ENCODE measurements around the gene GDPD1. TPM values are rescaled to one million over a fixed set of nuclear protein-coding genes. Genes with fewer than 3 reads are reported as not detected.

GDPD1 gene
- total and polyA plus RNA-seq, 9 of the 15 experiments (the other 6 are each of a cell fraction or from before 2014, with no cell fraction given): 5.7 to 15.2 (median 9.3) TPM

DNA sequence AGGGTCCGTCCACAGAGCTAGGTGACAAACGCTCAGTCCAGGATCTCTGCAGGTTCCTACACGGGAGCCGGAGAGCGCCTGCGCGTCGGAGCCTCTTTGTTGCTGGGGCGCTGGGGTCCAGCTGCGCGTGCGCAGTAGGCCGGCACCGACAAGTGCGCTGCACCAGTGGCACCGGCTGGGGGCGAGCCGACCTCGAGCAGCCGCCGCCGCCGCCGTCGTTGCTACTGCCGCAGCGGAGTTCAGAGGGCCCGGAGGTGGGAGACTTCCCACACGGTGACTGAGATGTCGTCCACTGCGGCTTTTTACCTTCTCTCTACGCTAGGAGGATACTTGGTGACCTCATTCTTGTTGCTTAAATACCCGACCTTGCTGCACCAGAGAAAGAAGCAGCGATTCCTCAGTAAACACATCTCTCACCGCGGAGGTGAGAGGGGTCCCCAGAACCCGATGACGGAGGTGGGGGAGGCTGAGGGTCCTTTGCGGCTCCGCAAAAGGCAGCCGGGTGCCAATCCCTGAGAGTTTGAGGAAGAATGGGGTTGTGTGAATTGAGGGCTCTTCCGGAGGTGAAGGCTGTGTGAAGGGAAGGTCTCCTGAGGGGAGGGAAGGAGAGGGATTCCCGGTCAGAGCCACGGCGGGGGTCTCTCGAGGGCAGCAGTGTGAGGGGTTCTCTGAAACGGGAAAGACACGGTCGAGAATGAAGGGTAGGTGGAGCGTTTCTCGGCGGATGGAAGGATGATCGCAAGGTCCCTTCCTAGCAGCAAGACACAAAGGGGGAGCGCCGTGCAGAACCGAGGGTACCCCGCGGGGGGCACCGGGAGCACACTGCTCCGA is at the start of gene GDPD1 (continued):
- TF ChIP-seq ATF2 (CRISPR knock-in tag; IDR thresholded peaks at IDR 0.05) (no peak; the same call in 1 of the 2 replicates), GTF2B (IDR thresholded peaks at IDR 0.05; ENCODE audit: extremely low read depth, insufficient read length) (no peak), XRCC3 (IDR thresholded peaks at IDR 0.05) (no peak), HEY1 (CRISPR knock-in tag; IDR thresholded peaks at IDR 0.05; ENCODE audit: borderline replicate concordance) (no peak), U2AF2 (optimal IDR thresholded peaks at IDR 0.05; ENCODE audit: low read depth, low read length) (no peak), CHAMP1 (IDR thresholded peaks at IDR 0.05) (peak; percentile 47; the same call in 1 of the 2 replicates), SMAD1 (IDR thresholded peaks at IDR 0.05; ENCODE audit: low read depth, low read length, partially characterized antibody) (peak; percentile 23), ZNF165 (CRISPR knock-in tag; IDR thresholded peaks at IDR 0.05; ENCODE audit: borderline replicate concordance) (no peak), SIX5 (IDR thresholded peaks at IDR 0.05; ENCODE audit: borderline replicate concordance in 1 of 2, insufficient read depth in 1 of 2, low read depth in 1 of 2, low read length in 2 of 2) (no peak), CHD2 (IDR thresholded peaks at IDR 0.05; ENCODE audit: low read depth, low read length) (no peak), NR2C2 (CRISPR knock-in tag; IDR thresholded peaks at IDR 0.05) (no peak; the same call in 1 of the 2 replicates), NR2C2 (tag; IDR thresholded peaks at IDR 0.05) (peak; percentile 90), ZNF197 (CRISPR knock-in tag; IDR thresholded peaks at IDR 0.05; ENCODE audit: low read depth) (no peak), TEAD4 (IDR thresholded peaks at IDR 0.05; ENCODE audit: low read length) (0 out of 2 replicates have a peak, but pooled peaks have one; percentile 33), TEAD4 (CRISPR knock-in tag; IDR thresholded peaks at IDR 0.05; ENCODE audit: borderline replicate concordance) (no peak), CREB3L1 (IDR thresholded peaks at IDR 0.05; ENCODE audit: borderline replicate concordance, low read depth) (no peak; the same call in 1 of the 2 replicates), LEF1 (IDR thresholded peaks at IDR 0.05) (no peak)
- TF ChIP-seq, protein P1, sequence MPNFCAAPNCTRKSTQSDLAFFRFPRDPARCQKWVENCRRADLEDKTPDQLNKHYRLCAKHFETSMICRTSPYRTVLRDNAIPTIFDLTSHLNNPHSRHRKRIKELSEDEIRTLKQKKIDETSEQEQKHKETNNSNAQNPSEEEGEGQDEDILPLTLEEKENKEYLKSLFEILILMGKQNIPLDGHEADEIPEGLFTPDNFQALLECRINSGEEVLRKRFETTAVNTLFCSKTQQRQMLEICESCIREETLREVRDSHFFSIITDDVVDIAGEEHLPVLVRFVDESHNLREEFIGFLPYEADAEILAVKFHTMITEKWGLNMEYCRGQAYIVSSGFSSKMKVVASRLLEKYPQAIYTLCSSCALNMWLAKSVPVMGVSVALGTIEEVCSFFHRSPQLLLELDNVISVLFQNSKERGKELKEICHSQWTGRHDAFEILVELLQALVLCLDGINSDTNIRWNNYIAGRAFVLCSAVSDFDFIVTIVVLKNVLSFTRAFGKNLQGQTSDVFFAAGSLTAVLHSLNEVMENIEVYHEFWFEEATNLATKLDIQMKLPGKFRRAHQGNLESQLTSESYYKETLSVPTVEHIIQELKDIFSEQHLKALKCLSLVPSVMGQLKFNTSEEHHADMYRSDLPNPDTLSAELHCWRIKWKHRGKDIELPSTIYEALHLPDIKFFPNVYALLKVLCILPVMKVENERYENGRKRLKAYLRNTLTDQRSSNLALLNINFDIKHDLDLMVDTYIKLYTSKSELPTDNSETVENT (CRISPR knock-in tag; IDR thresholded peaks at IDR 0.05): no peak

Data from K562 (cell line).